Trophoblast cell (in vitro differentiated cells and primary cell): ENCODE results near the gene ZNF280D. TPM values are rescaled to one million over a fixed set of nuclear protein-coding genes. Genes with fewer than 3 reads are reported as not detected.
"Not testable (repeated sequence)": the region's sequence is repeated elsewhere in the genome, so short reads cannot be mapped to it uniquely, and the experiment has no call there.

Experiments used
- DNase-seq, 2 donors: peaks; one replicate each; pipeline ENCODE4 v3.0.0-alpha.2; 2016
- H2AFZ ChIP-seq: 2 replicates; pipeline ENCODE4 v1.6.1; 2013; ENCODE audit warnings: low read length, moderate library complexity, mild to moderate bottlenecking; ENCODE audit not compliant: insufficient read depth, poor library complexity
- H2AK5ac ChIP-seq: 2 replicates; pipeline ENCODE4 v1.6.1; 2013; ENCODE audit warnings: mild to moderate bottlenecking, low read length
- H2BK120ac ChIP-seq: 2 replicates; pipeline ENCODE4 v1.6.1; 2013; ENCODE audit warnings: low read length, mild to moderate bottlenecking, moderate library complexity; ENCODE audit not compliant: insufficient read depth, poor library complexity
- H2BK12ac ChIP-seq: 2 replicates; pipeline ENCODE4 v1.6.1; 2013; ENCODE audit warnings: mild to moderate bottlenecking, low read length, moderate library complexity
- H2BK5ac ChIP-seq: 2 replicates; pipeline ENCODE4 v1.6.1; 2013; ENCODE audit warnings: low read length, low read depth, moderate library complexity, mild to moderate bottlenecking; ENCODE audit not compliant: poor library complexity
- H3K14ac ChIP-seq: 2 replicates; pipeline ENCODE4 v1.6.1; 2013; ENCODE audit warnings: mild to moderate bottlenecking, low read length
- H3K18ac ChIP-seq: 2 replicates; pipeline ENCODE4 v1.6.1; 2013; ENCODE audit warnings: mild to moderate bottlenecking, low read length
- H3K23ac ChIP-seq: 2 replicates; pipeline ENCODE4 v1.6.1; 2013; ENCODE audit warnings: low read length
- H3K27ac ChIP-seq: 2 replicates; pipeline ENCODE4 v1.5.1; 2013; ENCODE audit warnings: low read depth, mild to moderate bottlenecking, inconsistent platforms, low read length, moderate library complexity
- H3K27me3 ChIP-seq: 2 replicates; pipeline ENCODE4 v1.6.1; 2013; ENCODE audit warnings: inconsistent platforms, mild to moderate bottlenecking, low read length, moderate library complexity; ENCODE audit not compliant: insufficient read depth
- H3K36me3 ChIP-seq, 2 experiments: 1 replicate in 1 of 2; 2 replicates in 1 of 2; pipeline ENCODE4 v1.6.1; 2013; ENCODE audit warnings: low read length in 2 of 2, mild to moderate bottlenecking in 2 of 2, moderate library complexity in 1 of 2; ENCODE audit not compliant: insufficient read depth in 2 of 2, control insufficient read depth in 1 of 2
- H3K4ac ChIP-seq: 2 replicates; pipeline ENCODE4 v1.6.1; 2013; ENCODE audit warnings: low read depth, mild to moderate bottlenecking, low read length, moderate library complexity
- H3K4me1 ChIP-seq, 2 experiments: 1 replicate in 1 of 2; 2 replicates in 1 of 2; pipeline ENCODE4 v1.6.1; 2013; ENCODE audit warnings: low read length in 2 of 2, mild to moderate bottlenecking in 2 of 2, moderate library complexity in 1 of 2; ENCODE audit not compliant: insufficient read depth in 2 of 2, control insufficient read depth in 1 of 2
- H3K4me2 ChIP-seq: 2 replicates; pipeline ENCODE4 v1.6.1; 2013; ENCODE audit warnings: inconsistent platforms, mild to moderate bottlenecking, low read length, moderate library complexity
- H3K4me3 ChIP-seq: 2 replicates; pipeline ENCODE4 v1.5.1; 2013; ENCODE audit warnings: mild to moderate bottlenecking, low read depth, low read length, inconsistent platforms
- H3K79me1 ChIP-seq: one replicate; pipeline ENCODE4 v1.6.1; 2013; ENCODE audit warnings: low read length
- H3K79me2 ChIP-seq: 2 replicates; pipeline ENCODE4 v1.6.1; 2013; ENCODE audit warnings: low read length, mild to moderate bottlenecking; ENCODE audit not compliant: control insufficient read depth, insufficient read depth, poor library complexity
- H3K9ac ChIP-seq: 2 replicates; pipeline ENCODE4 v1.6.1; 2013; ENCODE audit warnings: mild to moderate bottlenecking, low read length
- H3K9me3 ChIP-seq: 2 replicates; pipeline ENCODE4 v1.6.1; 2013; ENCODE audit warnings: low read depth, mild to moderate bottlenecking, control low read depth, inconsistent platforms, low read length; ENCODE audit not compliant: insufficient read depth
- H4K12ac ChIP-seq: 2 replicates; pipeline ENCODE4 v1.6.1; 2013; ENCODE audit warnings: low read depth, mild to moderate bottlenecking, low read length, moderate library complexity
- H4K8ac ChIP-seq: 2 replicates; pipeline ENCODE4 v1.6.1; 2013; ENCODE audit warnings: low read depth, mild to moderate bottlenecking, low read length, moderate library complexity
- H4K91ac ChIP-seq: one replicate; pipeline ENCODE4 v1.6.1; 2013; ENCODE audit warnings: low read depth, mild to moderate bottlenecking, low read length, moderate library complexity
- WGBS: extraction: QIAGEN DNeasy Blood & Tissue Kit; methylation state at CpG from one replicate; pipeline ENCODE4 v1.1.7; 2013; ENCODE audit warnings: missing lambda C conversion rate; ENCODE audit not compliant: insufficient read length, insufficient coverage; ENCODE audit errors: extremely low coverage; 5-methylcytosine and 5-hydroxymethylcytosine counted together
- polyA plus RNA-seq: library from polyadenylated mRNA; stranded (reverse); fragments of 200-250 nt; gene quantifications from 2 replicates; pipeline ENCODE4 v1.2.3, GENCODE V29; 2013

ZNF280D gene
- polyA plus RNA-seq: 4.6 TPM in 2 replicates

DNA sequence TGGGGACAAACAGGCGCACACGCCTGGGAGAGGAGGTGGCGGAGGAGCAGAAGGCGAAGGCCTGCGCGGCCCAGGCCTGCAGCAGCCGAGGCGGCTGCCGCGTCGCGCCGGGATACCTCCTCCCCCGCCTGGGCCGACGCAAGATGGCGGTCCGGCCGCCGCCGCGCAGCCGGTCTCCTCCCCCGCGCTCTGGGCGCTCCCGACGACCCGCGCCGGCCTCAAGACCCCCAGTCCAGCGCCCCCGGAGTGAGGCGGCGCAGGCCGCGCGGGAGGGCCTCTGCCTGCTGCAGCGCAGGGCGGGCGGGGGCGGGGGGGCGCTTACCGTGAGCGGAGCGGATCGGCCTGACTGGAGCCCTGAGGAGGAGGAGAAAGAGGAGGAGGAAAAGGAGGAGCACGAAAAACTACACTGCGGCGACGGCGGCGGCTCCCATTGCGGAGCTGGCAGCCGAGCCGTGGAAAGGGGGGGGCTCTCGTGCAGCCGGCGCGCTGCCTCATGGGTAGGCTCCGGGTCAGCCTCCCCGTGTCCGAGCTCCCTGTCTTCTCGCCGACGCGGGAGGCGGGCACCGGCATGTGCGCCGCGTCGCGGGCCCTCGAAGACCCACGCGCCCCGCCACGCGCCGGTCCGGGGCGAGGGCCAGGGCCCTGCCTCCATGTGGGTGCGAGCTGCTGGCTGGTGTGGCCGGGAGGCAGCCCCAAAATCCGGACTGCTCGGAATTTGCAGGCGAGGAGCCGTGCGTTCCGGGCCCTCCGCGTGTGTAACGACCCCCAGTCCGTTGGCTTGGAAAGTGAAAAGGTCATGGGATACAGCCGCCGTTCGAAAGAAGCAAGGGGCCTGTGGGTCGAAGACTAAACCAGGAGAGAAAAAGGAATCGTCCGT lies at the start of gene ZNF280D:
TSS of gene ZNF280D (minus strand) at position 374 of the 877 bp plus-strand sequence. CDS start 26,400 bp downstream, outside the sequence.
- Histone ChIP-seq H3K18ac (peak within 1 kb of the TSS; percentile 93), H3K27me3 (no peaks in the 10 kb centered on the region), H4K12ac (peak within 1 kb of the TSS; percentile 61), H3K14ac (peak within 1 kb of the TSS; percentile 95), H3K36me3 (no peaks in the 10 kb centered on the region), H3K79me2 (peaks cover 8% of the 10 kb centered on the region), H2BK12ac (peak within 1 kb of the TSS; percentile 85), H2AFZ (peak within 1 kb of the TSS; percentile 99), H3K4me1 (peaks cover 8 to 15% of the 10 kb centered on the region in 2 experiments), H3K9me3 (peaks cover 1% of the 10 kb centered on the region), H3K27ac (peak within 1 kb of the TSS; percentile 84), H4K91ac (peak within 1 kb of the TSS; percentile 96), H3K23ac (no peak within 1 kb of the TSS), H2BK5ac (peak within 1 kb of the TSS; percentile 89), H3K4me2 (peak within 1 kb of the TSS; percentile 64), H2AK5ac (peak within 1 kb of the TSS; percentile 88), H3K9ac (peak within 1 kb of the TSS; percentile 89), H3K79me1 (peaks cover 11% of the 10 kb centered on the region), H3K4me3 (peak within 1 kb of the TSS; percentile 75), H4K8ac (peak within 1 kb of the TSS; percentile 90), H2BK120ac (peak within 1 kb of the TSS; percentile 94), H3K4ac (peak within 1 kb of the TSS; percentile 64)
- peak; percentile 73 to 81 for DNase-seq
- WGBS: no CpG with 5 or more reads among the region's 101 CpGs

DNA sequence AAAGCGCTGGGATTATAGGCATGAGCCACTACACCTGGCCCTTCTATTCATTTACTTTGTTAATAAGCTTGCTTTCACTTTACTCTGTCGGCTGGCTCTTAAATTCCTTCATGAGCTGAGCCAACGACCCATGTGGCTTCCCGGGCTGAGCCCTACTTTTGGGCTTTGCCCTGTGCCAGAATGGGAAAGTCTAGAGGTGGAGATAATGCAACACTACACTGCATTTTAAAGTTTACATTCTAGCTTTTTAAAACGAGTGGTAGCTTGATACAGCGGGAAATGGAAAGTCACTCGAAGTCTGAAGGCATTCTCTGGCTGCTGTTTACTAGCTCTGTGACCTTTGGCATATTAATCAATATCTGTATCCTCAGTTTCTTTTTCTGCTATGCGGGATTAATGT lies 49.0 kb upstream of the ZNF280D start:
- H3K4me2 ChIP-seq: no peak overlapping the region
- no peak overlapping the region for H4K91ac ChIP-seq
- no peaks in the 10 kb centered on the region for H3K36me3 ChIP-seq
- H3K27ac ChIP-seq: no peak overlapping the region
- H3K4me1 ChIP-seq: no peaks in the 10 kb centered on the region
- no peak overlapping the region for H2BK12ac ChIP-seq
- no CpG with 5 or more reads among the region's 8 CpGs for WGBS
- H3K27me3 ChIP-seq: no peaks in the 10 kb centered on the region
- DNase-seq: no peak
- no peak overlapping the region for H2AFZ ChIP-seq
- no peak overlapping the region for H4K12ac ChIP-seq
- H3K18ac ChIP-seq: no peak overlapping the region
- H2BK120ac ChIP-seq: no peak overlapping the region
- H3K4ac ChIP-seq: no peak overlapping the region
- H4K8ac ChIP-seq: no peak overlapping the region
- no peak overlapping the region for H3K14ac ChIP-seq
- no peaks in the 10 kb centered on the region for H3K9me3 ChIP-seq
- no peak overlapping the region for H2AK5ac ChIP-seq
- H3K79me1 ChIP-seq: no peaks in the 10 kb centered on the region
- H3K9ac ChIP-seq: no peak overlapping the region
- no peak overlapping the region for H2BK5ac ChIP-seq
- no peak overlapping the region for H3K4me3 ChIP-seq
- H3K79me2 ChIP-seq: no peaks in the 10 kb centered on the region
- no peak overlapping the region for H3K23ac ChIP-seq

DNA sequence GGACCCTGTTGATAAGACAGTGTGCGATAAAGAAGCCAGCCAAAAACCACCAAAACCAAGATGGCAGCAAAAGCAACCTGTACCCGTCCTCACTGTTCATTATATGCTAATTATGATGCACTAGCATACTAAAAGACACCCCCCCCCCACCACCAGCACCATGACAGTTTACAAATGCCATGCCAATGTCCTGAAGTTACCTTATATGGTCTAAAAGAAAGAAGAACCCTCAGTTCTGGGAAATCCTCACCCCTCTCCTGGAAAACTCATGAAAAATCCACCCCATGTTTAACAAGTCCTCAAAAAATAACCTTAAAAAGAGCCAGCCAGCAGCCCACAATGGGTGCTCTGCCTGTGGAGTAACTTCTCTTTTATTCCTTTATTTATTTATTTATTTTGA lies 48.4 kb upstream of the ZNF280D start:
- no peak overlapping the region for H2BK120ac ChIP-seq
- no peak overlapping the region for H3K23ac ChIP-seq

GRCh38 chr15:56780102-56780725 lies 46.9 kb upstream of the ZNF280D start:
- not testable (repeated sequence) for H2AK5ac ChIP-seq, H3K14ac ChIP-seq, H2AFZ ChIP-seq, H3K27ac ChIP-seq, H3K4me3 ChIP-seq, H3K4me2 ChIP-seq, H4K91ac ChIP-seq, H3K4me1 ChIP-seq, H3K18ac ChIP-seq, H4K12ac ChIP-seq, H3K27me3 ChIP-seq, H4K8ac ChIP-seq, H3K9ac ChIP-seq, DNase-seq, H3K4ac ChIP-seq, H3K9me3 ChIP-seq, H3K79me2 ChIP-seq, H2BK120ac ChIP-seq, H3K36me3 ChIP-seq, H2BK5ac ChIP-seq, H2BK12ac ChIP-seq, H3K79me1 ChIP-seq, H3K23ac ChIP-seq
- no CpG with 5 or more reads among the region's 12 CpGs for WGBS

More for the DNA sequence above, 48.4 kb upstream of the ZNF280D start:
- Histone ChIP-seq H2BK12ac (no peak overlapping the region), H2AFZ (no peak overlapping the region), H3K9ac (no peak overlapping the region), H3K9me3 (no peaks in the 10 kb centered on the region), H2AK5ac (no peak overlapping the region), H4K91ac (no peak overlapping the region), H3K27me3 (no peaks in the 10 kb centered on the region), H3K4me2 (no peak overlapping the region), H3K79me2 (no peaks in the 10 kb centered on the region), H3K4me3 (no peak overlapping the region), H3K14ac (no peak overlapping the region), H3K36me3 (no peaks in the 10 kb centered on the region), H3K18ac (no peak overlapping the region), H4K12ac (no peak overlapping the region), H2BK5ac (no peak overlapping the region), H3K27ac (no peak overlapping the region), H3K4ac (no peak overlapping the region), H4K8ac (no peak overlapping the region), H3K79me1 (no peaks in the 10 kb centered on the region), H3K4me1 (no peaks in the 10 kb centered on the region)
- DNase-seq: no peak
- no CpG with 5 or more reads among the region's 2 CpGs for WGBS
